Central memory CD4-positive, alpha-beta T cell (primary cell): Measurements from ENCODE around the gene MYO1E.

Experiments used
- DNase-seq: peaks from one replicate; pipeline ENCODE4 v3.0.0; 2022

The MYO1E gene

GRCh38 chr15:59222906-59223550, 149.6 kb downstream of the MYO1E start:
- no peak for DNase-seq

DNA sequence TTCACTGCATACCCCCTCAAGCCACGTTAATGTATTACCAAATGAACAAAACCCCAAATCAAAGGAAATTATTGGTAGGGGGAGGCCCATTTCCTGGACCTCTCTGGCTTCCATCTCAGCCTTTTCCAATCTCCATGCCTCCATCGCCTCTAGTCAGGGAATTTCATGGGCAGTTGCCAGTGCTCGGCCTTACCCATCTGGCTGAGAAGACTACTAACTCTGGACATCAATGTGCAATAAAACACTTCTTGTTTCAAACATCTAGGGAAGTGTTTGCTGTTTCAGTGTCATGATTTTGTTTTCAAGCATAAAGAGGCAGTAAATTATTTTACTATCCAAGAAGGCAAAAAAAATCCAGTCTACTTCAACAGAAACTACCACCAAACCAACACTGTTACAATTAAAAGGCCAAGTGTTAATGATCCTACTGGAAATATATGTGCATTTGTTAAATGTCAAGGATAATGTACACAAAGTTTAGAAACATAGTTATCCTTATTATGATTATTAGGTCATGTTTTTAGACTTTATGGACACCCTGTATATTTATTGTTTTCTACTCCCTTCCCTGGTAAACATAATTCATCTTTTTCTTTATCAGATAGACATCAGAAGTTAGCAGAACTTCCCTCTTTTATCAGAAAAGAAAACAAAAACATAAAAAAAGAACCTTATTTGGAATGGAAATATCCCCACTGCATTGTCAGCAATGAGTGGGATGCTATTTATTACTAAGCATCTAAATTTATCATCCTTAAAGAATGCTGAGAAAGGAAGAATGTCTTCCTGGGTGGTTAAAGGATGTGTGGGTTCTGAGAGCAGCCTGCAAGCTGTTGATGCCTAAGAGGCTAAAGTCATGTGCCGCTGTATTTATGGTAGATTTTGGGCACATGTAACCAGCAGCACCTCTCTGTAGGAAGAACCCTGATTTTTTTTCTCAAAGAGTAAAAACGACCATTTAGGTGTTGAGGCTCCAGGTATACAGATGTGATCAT, 150.9 kb downstream of the MYO1E start:
- DNase-seq: no peak

GRCh38 chr15:59218710-59219109, 154.0 kb downstream of the MYO1E start:
- no peak for DNase-seq

DNA sequence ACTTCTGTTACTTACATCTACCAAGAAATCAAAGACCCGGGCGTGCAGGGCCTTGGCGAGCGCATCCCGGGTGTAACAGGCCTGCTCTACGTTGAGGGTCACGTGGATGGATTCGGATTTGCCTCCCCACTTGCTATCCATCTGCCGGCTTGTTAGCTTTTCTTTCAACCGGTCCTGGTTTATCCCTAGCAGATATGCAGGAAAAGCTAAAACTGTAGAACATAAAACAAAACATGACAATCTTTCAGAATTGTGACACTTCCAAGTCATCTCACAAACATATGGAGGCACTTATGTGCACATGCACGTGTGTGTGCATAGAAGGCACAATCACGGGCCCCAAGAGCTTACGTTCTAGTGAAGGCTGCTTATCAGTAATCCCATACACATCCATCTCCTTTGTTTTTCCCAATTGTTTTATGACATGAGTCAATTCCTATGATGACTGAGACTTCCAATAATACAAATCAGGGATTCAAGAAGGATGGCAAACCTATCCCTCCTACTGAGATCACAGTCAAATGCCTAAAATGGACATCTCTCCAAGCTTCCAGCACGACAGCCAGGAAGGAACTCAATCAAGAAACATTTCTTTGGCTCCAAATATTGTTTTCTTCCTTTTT, 154.7 kb downstream of the MYO1E start:
- DNase-seq: no peak

DNA sequence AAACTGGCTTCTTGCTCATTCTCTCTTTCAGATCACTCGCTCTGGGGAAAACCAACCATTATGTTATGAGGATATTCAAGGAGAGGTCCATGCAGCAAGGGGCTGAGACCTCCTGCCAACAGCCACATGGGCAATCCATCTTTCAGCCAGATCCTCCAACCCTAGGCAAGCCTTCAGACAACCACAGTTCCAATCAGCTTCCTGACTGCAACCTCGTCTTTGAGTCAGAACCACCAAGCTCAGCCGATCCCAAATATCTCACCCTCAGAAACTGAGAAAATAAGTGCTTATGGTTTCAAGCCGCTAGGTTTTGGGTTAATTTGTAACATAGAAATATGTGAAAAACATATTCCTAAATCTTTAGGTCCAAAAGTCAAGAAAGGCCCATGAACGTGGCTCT, 155.8 kb downstream of the MYO1E start:
- no peak for DNase-seq

DNA sequence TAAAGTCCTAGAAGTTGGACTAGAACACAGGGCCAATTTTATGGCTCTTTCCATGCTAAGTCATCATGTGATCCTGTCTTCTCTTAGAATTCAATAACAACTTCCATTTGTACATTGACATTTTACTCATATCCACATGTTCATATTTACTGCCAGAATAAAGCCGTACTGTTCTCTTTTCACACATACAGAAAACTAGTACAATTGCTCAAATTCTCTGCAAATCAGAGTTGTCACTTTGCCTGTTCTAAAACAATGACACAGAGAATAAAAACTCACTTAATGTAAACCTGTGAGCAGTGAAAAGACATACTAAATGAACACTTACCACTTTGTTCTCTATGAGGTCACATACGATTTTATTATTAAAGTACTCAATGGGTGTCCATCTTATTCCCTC, 162.5 kb downstream of the MYO1E start:
- no peak for DNase-seq

DNA sequence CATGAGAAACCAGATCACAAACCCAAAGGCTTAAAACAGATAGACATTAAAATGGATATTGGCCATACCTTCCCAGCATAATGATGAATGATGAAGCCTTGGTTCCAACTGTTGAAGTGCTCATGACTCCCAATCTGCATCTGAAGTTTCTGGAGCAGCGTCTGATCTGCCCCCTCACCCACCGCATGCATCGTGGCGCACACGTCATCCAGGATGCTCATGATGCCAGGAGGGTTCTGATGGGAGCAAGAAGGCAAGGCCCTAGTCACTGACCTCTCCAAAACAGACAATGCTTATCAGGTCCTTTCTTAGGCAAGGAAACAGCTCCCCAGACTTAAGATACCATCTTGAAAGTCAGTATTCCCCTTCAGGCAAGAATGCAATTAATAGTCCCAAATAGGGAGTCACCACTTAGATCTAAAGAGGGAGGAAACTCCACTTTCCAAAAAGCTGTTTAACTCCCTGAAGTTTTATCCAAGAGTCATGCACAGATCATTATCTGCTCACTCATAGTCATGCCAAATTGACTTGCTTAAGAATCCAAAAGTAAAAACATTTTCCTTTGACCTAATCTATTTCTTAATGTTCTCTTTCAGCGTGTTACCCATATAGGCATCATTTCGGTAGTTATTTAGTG, 163.9 kb downstream of the MYO1E start:
- DNase-seq: no peak

GRCh38 chr15:59206623-59207183, 166.0 kb downstream of the MYO1E start, which contains the start of gene LDHAL6B:
Gene LDHAL6B, plus strand, starts transcription at chr15:59206843. Its CDS starts 98 bp downstream, at chr15:59206941.
- no peak for DNase-seq

DNA sequence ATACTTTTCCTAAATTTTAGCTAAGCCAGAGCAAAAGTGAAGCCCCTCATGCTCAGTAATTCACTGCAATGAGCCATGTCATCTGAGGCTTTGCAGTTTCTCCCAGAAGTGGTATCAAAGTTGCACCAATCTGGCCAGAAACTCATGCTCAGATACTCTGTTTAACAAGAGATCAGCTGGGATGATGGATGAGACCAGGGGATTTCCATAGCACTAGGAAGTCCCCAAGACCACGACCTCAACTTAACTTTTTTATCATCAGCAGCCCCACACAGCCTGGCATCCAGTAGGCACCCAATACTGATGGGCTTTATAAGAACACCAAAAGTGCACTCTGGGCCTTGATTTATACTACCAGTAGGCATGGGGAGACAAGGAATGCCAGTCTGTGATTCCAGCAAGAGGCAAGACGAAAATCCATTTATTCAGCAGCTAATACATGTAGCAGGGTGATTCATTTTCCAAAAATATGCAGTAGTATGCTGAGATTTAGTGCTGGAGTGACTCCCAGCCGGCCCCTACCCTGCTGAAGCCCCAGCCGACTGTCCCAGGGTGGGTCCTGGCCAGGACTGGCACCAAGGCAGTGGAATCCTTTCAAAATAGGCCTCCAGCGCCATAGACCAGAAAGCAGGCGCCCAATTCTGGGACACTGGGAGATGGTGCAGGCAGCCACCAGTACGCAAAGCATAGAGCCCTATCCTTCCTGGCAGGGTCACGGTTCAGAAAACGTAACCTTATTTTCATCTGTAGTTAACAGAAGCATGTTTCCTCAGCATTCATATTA, 166.6 kb downstream of the MYO1E start:
- DNase-seq: no peak

DNA sequence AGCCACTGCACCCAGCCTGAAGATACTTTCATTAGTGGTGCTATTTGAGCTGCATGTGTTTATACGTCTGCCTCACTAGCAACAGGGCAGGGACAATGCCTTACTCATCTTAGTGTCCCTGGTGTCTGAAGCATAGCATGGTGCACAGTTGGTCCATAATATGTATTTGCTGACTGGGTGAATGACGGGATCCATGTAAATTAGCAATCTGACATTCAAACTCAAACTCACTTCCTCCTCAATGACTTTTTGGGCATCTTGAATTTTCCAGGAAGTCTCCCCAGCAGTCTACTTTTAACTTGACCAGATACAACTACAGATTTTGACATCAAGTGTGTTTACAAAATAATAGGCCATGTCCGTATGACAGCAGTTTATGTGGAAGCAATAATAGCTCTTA, 169.0 kb downstream of the MYO1E start:
- DNase-seq: no peak

- no peak for DNase-seq
These were observed 169.7 kb downstream of the MYO1E start for GRCh38 chr15:59203008-59203407.

- no peak for DNase-seq
These were observed 172.1 kb downstream of the MYO1E start for GRCh38 chr15:59200560-59200959.

DNA sequence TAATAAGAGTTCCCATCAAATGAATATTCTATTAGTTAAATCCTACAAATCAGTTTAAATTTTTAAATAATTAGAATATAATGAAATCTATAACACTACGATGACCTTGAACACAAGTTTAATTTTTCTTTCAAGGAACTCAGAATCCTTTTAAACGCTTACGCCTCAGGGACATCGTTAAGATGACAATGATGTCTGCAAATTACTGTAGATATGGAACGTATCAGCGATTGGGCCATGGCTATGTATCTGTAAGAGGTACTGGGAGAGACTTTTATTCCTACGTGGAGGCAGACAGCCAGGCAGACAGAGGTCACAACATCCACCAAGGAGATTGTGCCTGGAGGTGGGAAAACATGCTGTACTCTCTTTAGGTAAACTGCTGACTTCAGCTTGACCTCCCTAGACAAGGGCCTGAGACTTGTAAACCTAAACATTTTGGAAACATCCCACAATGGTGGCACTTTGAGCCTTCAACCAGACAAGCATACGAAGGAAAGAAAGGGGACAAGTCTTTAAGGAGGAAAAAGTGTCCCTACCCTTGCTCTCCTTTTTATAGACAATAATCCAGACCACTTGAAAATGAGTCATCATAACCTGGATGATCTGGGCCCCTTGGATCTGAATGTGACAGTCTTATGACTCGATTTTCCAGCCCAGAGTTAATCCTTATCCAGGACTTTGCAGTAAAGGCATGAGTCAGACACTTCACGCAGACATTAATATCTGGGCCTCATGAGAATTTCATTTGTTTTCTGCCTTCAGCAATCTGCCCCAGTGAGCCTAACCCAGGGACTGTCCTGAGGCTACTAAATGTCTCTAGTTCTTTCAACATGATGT, 172.8 kb downstream of the MYO1E start:
- no peak for DNase-seq

DNA sequence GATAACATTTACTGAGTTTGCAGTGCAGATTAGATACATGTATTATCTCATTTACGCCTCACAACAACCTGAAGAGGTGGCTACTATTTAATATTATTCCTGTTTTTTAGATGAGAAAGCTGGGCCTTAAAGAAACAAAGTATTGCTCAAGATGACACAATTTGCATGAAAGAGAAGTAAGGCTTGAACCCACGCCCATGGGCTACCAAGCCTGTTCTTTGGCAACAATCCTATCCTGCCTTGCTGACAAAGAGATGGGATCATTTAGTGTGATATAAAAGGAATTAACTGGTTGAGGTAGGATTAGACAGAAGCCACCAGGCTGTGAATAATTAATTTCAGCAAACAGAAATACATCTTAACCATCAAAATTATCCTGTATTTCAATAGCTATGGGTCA, 175.2 kb downstream of the MYO1E start:
- no peak for DNase-seq

- no peak for DNase-seq
These were observed 176.3 kb downstream of the MYO1E start for GRCh38 chr15:59196416-59196815.

DNA sequence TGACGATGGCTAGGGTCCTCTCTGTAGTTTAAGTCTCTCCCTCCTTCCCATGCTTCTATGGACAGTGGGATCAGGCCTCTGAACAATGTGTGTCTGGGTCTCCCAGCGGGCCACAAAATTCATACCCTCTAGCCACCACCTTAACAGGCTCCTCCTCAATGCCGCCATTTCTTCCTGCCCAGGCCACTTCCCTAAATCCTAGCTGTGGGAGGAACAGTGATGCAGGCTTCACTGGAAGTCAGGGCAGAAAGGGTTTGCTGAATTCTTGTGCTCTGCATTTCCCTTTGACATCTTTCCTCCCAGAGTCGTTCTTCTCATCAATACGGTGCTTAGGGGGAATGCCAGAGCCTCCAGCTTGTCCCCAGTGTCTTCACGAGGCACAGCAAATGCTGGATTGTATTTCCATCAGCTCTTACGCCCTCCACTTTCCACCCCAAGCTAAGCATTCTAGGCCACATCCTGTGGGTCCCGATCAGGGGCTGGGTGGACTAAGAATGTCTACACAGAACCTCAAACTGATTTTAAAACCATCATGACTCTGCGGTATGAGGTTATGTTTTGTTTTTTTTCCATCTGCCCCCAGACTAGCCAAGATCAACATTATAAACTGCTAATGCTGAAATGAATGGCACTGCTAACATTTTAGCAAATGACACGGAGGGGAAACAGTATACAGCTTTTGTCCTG, 177.9 kb downstream of the MYO1E start:
- no peak for DNase-seq

- no peak for DNase-seq
These were observed 180.8 kb downstream of the MYO1E start for GRCh38 chr15:59191855-59192237.

- no peak for DNase-seq
These were observed 182.4 kb downstream of the MYO1E start for GRCh38 chr15:59190291-59190690.

GRCh38 chr15:59189241-59189640, 183.4 kb downstream of the MYO1E start:
- DNase-seq: no peak

DNA sequence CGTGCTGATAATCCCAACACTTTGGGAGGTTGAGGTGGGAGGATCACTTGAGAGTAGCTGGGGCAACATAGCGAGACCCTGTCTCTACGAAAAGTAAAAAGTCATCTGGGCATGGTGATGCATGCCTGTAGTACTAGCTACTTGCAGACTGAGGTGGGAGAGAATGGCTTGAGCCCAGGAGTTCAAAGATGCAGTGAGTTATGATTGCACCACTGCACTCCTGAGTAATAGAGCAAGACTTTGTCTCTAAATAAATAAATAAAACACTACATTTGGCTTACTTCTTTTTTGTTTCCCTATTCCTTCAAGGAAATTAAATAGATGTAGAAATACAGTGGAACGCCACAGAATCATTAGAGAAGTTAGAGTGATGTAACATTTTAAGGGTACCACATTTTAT, 186.2 kb downstream of the MYO1E start:
- DNase-seq: no peak
